NCI-H226 (cell line): ENCODE measurements around the gene CDH20.

Source experiments
- DNase-seq: peaks from one replicate; pipeline ENCODE4 v3.0.0-alpha.2; 2015

CDH20 gene

GRCh38 chr18:61432590-61432989 is 99.4 kb downstream of the CDH20 start:
- DNase-seq: no peak

- no peak for DNase-seq
These were observed 101.9 kb downstream of the CDH20 start for GRCh38 chr18:61435064-61435652.

DNA sequence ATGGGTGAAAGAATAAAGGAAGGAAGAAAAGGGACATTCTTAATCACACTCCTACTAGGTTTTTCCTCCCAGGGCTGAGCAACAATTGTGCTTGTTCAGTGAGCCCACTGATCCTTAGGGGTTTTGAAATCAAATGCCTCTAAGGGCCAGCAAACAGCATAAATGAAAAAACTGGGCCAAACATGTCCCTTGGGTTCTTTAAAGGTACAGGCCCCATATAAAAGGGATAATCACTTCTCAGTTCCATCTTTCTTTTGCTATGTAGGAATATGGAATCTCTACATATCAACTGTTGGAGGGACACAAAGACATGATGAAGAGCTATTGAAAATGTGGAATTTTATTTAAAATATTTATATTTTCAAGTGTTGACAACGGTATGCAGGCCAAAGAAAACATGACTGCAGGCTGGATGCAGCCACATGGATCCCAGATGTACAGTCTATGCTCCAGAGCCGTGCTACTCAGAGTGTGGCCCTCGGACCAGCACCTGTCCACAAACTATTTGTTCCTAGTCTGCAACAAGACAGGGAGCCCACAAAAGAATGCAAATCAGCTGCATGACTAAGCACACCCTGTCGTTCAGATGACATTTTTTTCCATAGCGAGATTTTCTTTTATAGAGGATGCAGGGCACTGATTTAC is 110.0 kb downstream of the CDH20 start:
- DNase-seq: no peak

- DNase-seq: no peak
These were observed 115.1 kb downstream of the CDH20 start for GRCh38 chr18:61448316-61448715.

DNA sequence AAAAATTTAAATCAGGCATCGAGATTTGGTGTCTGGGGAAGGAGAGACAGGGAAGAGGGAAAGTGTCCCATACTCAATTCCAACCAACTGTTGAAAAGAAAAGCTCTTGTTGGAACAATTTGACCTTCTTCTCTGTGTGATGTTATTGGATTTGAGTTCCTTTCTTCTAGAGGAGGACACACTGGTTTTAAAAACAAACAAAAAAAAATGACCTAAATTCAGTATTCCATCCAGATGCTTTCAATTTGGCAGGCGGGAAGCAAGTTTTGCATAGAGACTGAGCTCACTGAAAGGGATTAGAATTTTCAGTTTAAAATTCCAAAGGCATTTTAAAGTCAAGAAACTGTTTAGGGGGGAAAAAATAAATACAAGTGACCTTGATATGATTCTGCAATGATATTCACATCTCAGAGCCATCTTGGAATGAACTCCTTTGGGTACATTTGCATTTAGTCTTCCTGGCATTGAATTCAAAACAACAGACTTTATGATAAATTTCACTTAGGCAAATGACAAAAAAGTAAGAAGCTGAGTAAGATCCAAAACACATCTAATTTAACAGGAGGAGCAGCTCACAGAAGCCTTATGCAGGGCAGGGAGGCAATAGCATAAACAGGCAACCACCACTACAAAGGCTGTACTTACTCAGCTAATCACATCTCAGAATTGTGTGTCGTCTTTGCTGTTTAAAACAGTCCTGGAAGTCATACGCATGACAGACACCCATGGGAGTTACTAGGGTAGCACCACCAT is 126.8 kb downstream of the CDH20 start:
- no peak for DNase-seq

GRCh38 chr18:61464551-61465142 is 131.4 kb downstream of the CDH20 start:
- DNase-seq: no peak

DNA sequence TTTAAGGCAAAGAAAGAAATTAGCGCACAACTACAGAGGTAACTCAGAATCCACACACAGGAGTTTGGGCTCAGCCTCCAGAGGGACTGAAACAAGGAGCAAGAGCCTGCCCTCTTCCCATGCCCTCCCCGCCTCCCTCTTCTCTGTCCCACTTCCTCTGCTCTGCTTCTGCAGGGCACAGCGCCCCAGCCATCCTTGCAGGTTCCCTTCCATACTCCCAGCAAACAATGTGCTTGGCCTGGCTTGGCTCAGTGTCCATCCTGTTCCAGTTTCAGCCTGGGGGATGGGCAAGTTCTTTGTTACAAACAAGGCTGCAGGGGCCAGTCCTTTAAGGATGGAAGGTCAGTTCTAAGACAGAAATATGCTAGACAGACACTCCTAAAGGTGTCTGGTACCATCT is 133.5 kb downstream of the CDH20 start:
- no peak for DNase-seq

DNA sequence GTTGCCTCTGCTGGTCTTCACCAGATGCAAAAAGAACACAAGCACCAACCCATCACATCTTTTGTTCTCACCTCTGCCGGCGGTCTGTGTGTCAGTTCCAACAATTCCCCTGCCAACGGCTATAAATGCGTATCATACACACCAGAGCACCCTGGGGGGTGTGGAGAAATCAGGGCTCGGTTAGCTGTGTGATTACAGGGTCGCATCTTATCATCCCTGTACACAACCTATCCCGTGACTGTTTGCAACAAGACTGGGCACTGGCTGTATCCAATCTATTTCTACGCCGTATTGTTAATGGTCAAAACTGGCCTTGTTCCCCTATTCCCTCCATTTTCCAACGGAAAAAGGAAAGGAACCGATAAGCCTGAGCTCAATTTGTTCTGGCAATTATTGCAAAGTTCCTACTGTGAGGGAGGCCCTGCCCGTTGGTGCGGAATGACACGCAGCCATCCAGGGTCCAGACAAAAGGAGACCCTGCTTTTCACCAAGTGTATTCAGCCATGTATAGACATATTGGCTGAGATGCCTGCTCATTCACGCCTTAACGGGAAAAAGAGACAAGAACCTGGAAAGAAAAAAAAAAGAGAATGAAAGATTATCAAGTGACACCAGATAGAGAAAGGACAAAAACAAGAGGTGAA is 136.9 kb downstream of the CDH20 start:
- no peak for DNase-seq

- DNase-seq: no peak
These were observed 138.3 kb downstream of the CDH20 start for GRCh38 chr18:61471541-61471940.

GRCh38 chr18:61471942-61472341 is 138.7 kb downstream of the CDH20 start:
- no peak for DNase-seq

DNA sequence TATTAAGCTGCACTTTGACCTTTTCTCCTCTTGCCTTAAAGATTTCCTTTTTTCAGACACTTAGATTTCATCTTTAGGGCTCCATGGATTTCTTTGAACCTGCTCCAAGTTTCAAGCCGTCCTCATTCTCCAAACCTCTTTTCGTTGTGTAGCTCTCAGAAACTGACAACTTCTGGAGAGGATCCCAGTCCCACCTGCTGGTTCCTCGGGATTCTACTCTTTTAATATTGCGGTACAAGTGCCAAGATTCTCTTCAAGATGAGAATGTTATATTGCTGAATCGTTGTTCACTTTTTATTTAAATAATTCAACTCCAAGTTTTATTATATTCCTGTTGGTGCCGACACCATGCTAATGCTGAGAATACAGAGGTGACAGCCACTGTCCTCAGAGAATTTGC is 141.1 kb downstream of the CDH20 start:
- no peak for DNase-seq

DNA sequence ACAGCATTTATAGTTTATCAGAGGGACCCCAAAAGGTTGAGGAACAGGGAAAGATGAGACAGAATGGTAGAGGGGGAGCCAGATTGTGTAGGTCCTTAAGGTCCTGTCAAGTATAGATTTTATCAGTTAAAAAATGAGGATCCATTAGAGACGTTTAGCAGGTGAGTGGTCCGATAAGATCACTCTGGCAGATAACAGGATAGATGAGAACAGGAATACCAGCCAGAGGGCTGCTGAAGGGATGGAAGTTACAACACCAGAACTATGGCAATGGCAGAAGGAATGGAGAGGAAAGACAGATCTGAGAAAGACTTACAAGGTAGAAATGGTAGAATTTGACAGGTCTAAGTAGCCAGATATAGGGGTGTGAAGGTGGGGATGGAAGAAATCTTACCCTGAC is 141.7 kb downstream of the CDH20 start:
- no peak for DNase-seq

GRCh38 chr18:61475931-61476330 is 142.7 kb downstream of the CDH20 start:
- DNase-seq: no peak

DNA sequence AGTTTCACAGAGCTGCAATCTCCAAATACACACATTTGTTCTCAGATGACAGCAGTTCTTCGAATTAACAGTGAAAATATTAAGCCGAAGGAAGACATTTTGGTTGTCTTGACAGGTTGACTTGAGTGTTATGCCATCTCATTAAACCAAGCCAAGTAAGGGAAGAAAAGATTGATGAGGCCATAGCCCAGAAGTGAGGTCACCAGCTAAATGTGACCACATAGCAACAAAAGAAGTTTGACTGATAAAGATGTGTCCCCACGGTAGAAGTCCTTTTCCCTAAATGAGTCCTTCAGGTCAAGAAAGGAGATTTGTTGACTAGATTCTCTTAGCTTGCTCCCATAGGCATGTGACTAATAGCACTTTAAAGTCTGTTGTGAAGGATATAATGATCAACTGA is 156.1 kb downstream of the CDH20 start:
- no peak for DNase-seq

GRCh38 chr18:61496374-61496773 is 163.1 kb downstream of the CDH20 start:
- DNase-seq: no peak

GRCh38 chr18:61497422-61497821 is 164.2 kb downstream of the CDH20 start:
- no peak for DNase-seq

- no peak for DNase-seq
These were observed 169.2 kb downstream of the CDH20 start for GRCh38 chr18:61502472-61502871.

GRCh38 chr18:61503688-61504087 is 170.5 kb downstream of the CDH20 start:
- no peak for DNase-seq

DNA sequence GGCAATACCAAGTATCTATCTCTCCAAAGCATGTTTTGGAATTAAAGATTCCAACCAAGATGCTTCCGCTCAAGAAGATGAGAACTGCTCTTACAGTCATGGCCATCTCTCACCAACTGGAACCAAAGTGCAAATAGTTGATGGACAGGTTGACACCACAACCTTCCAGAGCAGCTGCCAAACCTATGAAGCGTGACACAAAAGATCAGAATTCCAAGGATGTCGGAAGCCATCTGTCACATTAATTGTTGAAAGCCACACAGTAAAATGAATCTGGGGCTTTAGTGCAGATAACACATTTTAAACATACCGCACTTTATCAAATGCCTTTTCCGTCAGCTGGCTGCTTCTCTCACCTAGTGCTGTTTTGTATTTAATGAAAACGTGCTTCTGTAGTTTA is 195.7 kb downstream of the CDH20 start:
- no peak for DNase-seq

- DNase-seq: no peak
These were observed 197.5 kb downstream of the CDH20 start for GRCh38 chr18:61530681-61531080.

DNA sequence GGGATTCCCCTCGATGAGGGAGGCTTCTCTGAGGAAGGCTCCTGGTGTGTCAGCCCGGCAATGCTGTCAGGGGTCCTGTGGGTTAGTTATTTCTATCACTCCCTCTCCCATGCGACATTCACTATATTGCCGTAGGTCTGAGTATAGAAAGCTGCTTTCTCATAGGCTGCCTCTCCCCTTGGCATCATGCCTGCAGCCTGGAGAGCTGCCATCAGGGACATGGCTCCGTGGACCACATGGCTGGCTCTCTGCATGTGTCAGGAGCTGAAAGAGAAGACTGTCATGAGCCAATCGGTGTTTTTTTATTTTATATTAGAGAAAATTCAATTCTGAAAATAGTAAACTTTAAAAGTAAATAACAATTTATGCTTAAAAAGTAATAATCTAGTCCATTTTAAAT is 198.0 kb downstream of the CDH20 start:
- no peak for DNase-seq

DNA sequence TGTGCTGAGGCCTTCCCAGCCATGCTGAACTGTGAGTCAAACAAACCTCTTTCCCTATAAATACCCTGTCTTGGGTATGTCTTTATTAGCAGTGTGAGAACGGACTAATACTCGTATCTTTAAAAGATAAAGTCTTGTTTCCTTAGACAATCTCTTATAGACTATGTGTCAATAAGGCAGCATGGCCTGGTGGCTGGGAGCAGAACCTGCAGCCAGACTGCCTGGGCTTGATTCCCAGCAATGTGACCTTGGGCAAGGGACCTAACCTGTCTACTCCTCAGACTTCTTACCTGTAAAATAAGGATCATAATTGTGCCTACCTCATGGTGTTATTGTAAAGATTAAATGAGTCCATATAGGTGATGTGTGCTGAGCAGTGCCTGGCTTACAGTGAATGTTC is 198.7 kb downstream of the CDH20 start:
- DNase-seq: no peak

DNA sequence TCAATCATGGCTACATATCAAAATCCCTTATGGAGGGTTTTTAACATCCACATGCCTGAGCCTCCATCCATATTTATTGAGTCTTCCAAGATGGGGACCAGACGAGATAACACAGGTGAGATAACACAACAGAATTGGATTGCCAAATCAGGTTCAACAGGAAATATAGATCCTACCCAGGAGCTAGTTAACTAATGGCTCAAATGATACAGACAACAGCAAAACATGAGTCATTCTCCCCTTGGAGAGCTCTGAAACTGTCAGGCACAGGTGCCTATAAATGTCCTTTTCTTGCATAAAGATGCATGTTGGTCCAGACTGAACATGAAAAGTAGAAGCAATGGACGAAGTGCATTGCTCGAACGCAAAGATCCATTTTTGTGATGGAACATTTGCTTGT is 202.2 kb downstream of the CDH20 start:
- no peak for DNase-seq

DNA sequence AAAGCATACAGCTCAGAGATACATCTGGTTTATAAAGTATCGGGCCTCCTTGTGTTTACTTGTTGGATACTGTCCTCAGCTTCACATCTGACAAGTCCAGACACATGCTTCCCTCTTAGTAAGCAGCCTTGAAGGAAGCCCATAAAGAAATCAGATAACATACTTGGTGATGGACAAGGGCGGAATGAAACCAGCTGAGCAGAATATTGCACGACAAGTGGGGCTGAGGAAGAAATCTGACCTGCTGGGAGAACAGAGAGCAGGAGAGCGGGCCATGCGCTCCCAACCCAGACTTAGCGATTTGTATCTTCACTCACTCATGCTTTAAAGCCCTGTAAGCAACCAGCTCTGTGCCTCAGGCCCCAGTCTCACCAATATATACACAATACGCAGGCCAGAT is 208.4 kb downstream of the CDH20 start:
- no peak for DNase-seq
